SK-N-SH (cell line): ENCODE results near the gene LSP1. TPM values are rescaled to one million over a fixed set of nuclear protein-coding genes. Genes with fewer than 3 reads are reported as not detected.

Experiments used
- CTCF ChIA-PET: fragments of 300-600, 350-600 bp; formaldehyde crosslinking; extraction: SDS; loops from one replicate; lab custom pipeline; 2021; lab: Yijun Ruan, JAX
- POLR2A ChIA-PET: fragments of 350-600 bp; sonication (Branson Sonifier 250); formaldehyde crosslinking; extraction: SDS; loops from one replicate; lab custom pipeline; 2020; ENCODE audit warnings: antibody characterized with exemption, inconsistent platforms; lab: Yijun Ruan, JAX
- DNase-seq: peaks from one replicate; pipeline ENCODE4 v3.0.0; 2012
- H2AFZ ChIP-seq: fragments of 200-600 bp; sonication (generic); 2 replicates; pipeline ENCODE4 v1.8.1; 2016; ENCODE audit warnings: antibody characterized with exemption, mild to moderate bottlenecking, low read depth
- H3F3A ChIP-seq: fragments of 200-600 bp; sonication (generic); replicated peaks from 2 replicates; pipeline ENCODE3; 2016; ENCODE audit warnings: antibody characterized with exemption, mild to moderate bottlenecking; ENCODE audit not compliant: insufficient read depth
- H3K27ac ChIP-seq, 2 experiments: fragments of 200-500 bp in 1 of 2; fragments of 200-600 bp in 1 of 2; sonication (Bioruptor generic) in 1 of 2; sonication (generic), shearing (Covaris generic) in 1 of 2; 2 replicates each; pipeline versions ENCODE4 v1.5.1 to v1.6.1; 2014 to 2016; ENCODE audit warnings: low read depth in 2 of 2, inconsistent platforms in 1 of 2, low read length in 1 of 2, mild to moderate bottlenecking in 1 of 2, mixed read lengths in 1 of 2
- H3K27me3 ChIP-seq: fragments of 200-600 bp; sonication (generic), shearing (Covaris generic); 2 replicates; pipeline ENCODE4 v1.6.1; 2016; ENCODE audit warnings: mixed run types; ENCODE audit not compliant: insufficient read depth
- H3K36me3 ChIP-seq, 2 experiments: fragments of 200-500 bp in 1 of 2; fragments of 200-600 bp in 1 of 2; sonication (Bioruptor generic) in 1 of 2; sonication (generic) in 1 of 2; replicated peaks in 1 of 2; 2 replicates each; pipeline versions ENCODE3 to v1.5.1; 2014 to 2016; ENCODE audit warnings: low read length in 1 of 2, mild to moderate bottlenecking in 1 of 2; ENCODE audit not compliant: insufficient read depth in 2 of 2, control insufficient read depth in 1 of 2
- H3K4me1 ChIP-seq, 2 experiments: fragments of 200-500 bp in 1 of 2; fragments of 200-600 bp in 1 of 2; sonication (Bioruptor generic) in 1 of 2; sonication (generic), shearing (Covaris generic) in 1 of 2; 2 replicates each; pipeline versions ENCODE4 v1.5.1 to v1.6.1; 2014 to 2016; ENCODE audit warnings: low read depth in 1 of 2, low read length in 1 of 2, mixed run types in 1 of 2; ENCODE audit not compliant: insufficient read depth in 2 of 2, control insufficient read depth in 1 of 2
- H3K4me2 ChIP-seq: fragments of 200-600 bp; sonication (generic), shearing (Covaris generic); 2 replicates; pipeline ENCODE4 v1.6.1; 2017; ENCODE audit warnings: mixed run types
- H3K4me3 ChIP-seq, 2 experiments: fragments of 200-500 bp in 1 of 2; fragments of 200-600 bp in 1 of 2; sonication (Bioruptor generic) in 1 of 2; sonication (generic), shearing (Covaris generic) in 1 of 2; 2 replicates each; pipeline versions ENCODE4 v1.5.1 to v1.8.1; 2014 to 2016; ENCODE audit warnings: low read depth in 2 of 2, inconsistent platforms in 1 of 2, low read length in 1 of 2, mild to moderate bottlenecking in 1 of 2, mixed read lengths in 1 of 2, moderate library complexity in 1 of 2
- H3K79me2 ChIP-seq: fragments of 200-600 bp; sonication (generic); 2 replicates; pipeline ENCODE4 v1.8.1; 2017; ENCODE audit warnings: mild to moderate bottlenecking; ENCODE audit not compliant: insufficient read depth
- H3K9ac ChIP-seq: fragments of 200-600 bp; sonication (generic); 2 replicates; pipeline ENCODE4 v1.6.1; 2017; ENCODE audit warnings: mixed run types
- H3K9me2 ChIP-seq: fragments of 200-600 bp; sonication (generic); 2 replicates; pipeline ENCODE4 v1.6.1; 2017; ENCODE audit warnings: mixed run types
- H3K9me3 ChIP-seq: fragments of 200-600 bp; sonication (generic); 2 replicates; pipeline ENCODE4 v1.6.1; 2017; ENCODE audit warnings: mixed run types, mild to moderate bottlenecking, moderate library complexity
- H4K20me1 ChIP-seq: fragments of 200-600 bp; sonication (generic); 2 replicates; pipeline ENCODE4 v1.6.1; 2017; ENCODE audit warnings: mild to moderate bottlenecking, mixed run types; ENCODE audit not compliant: insufficient read depth
- CHD2 ChIP-seq: fragments of 150-350 bp; IDR thresholded peaks from 2 replicates; pipeline ENCODE4 v1.6.1; 2018; ENCODE audit warnings: low read length; ENCODE audit not compliant: partially characterized antibody
- CTCF ChIP-seq: fragments of 200-600 bp; sonication (generic); IDR thresholded peaks from 2 replicates; pipeline ENCODE4 v1.6.1; 2017; ENCODE audit warnings: antibody characterized with exemption, mild to moderate bottlenecking, moderate library complexity
- EP300 ChIP-seq, 2 experiments: IDR thresholded peaks; 2 replicates each; pipeline versions ENCODE4 v1.4.0 to v1.6.1; 2012; ENCODE audit warnings: borderline replicate concordance in 1 of 2, low read depth in 1 of 2, low read length in 1 of 2
- FOSL2 ChIP-seq: IDR thresholded peaks from 2 replicates; pipeline ENCODE4 v1.4.0; 2012; ENCODE audit warnings: low read depth, mild to moderate bottlenecking, moderate library complexity, borderline replicate concordance
- FOXJ3 ChIP-seq: sonication (generic); formaldehyde crosslinking; IDR thresholded peaks from 2 replicates; pipeline ENCODE4 v1.5.1; 2020; ENCODE audit warnings: mild to moderate bottlenecking, missing genetic modification reagents
- FOXM1 ChIP-seq: IDR thresholded peaks from 2 replicates; pipeline ENCODE4 v1.4.0; 2012; ENCODE audit warnings: low read depth, mild to moderate bottlenecking
- GABPA ChIP-seq: IDR thresholded peaks from 2 replicates; pipeline ENCODE4 v1.4.0; 2012; ENCODE audit warnings: low read depth, mild to moderate bottlenecking
- GATA2 ChIP-seq: sonication (generic); formaldehyde crosslinking; IDR thresholded peaks from 2 replicates; pipeline ENCODE4 v1.5.0; 2020; ENCODE audit warnings: mild to moderate bottlenecking, missing genetic modification reagents
- IRF3 ChIP-seq: fragments of 150-350 bp; IDR thresholded peaks from 2 replicates; pipeline ENCODE4 v1.6.1; 2016; ENCODE audit warnings: mild to moderate bottlenecking, low read depth, low read length
- JUND ChIP-seq: IDR thresholded peaks from 2 replicates; pipeline ENCODE4 v1.4.0; 2012
- MAX ChIP-seq: IDR thresholded peaks from 2 replicates; pipeline ENCODE4 v1.4.0; 2012; ENCODE audit warnings: low read depth
- MXI1 ChIP-seq: IDR thresholded peaks from 2 replicates; pipeline ENCODE4 v1.6.1; 2012; ENCODE audit warnings: mild to moderate bottlenecking, low read depth, low read length, improper control_type of control experiment
- NFIC ChIP-seq: IDR thresholded peaks from 2 replicates; pipeline ENCODE4 v1.4.0; 2012; ENCODE audit warnings: borderline replicate concordance
- NRF1 ChIP-seq: IDR thresholded peaks from 2 replicates; pipeline ENCODE4 v1.6.1; 2012; ENCODE audit warnings: low read depth, mild to moderate bottlenecking, low read length
- POLR2AphosphoS5 ChIP-seq: IDR thresholded peaks from 2 replicates; pipeline ENCODE4 v1.6.1; 2012; ENCODE audit warnings: low read depth, low read length
- RCOR1 ChIP-seq: fragments of 150-350 bp; IDR thresholded peaks from 2 replicates; pipeline ENCODE4 v1.6.1; 2017; ENCODE audit warnings: antibody characterized with exemption, low read length
- RFX5 ChIP-seq: IDR thresholded peaks from 2 replicates; pipeline ENCODE4 v1.6.1; 2012; ENCODE audit warnings: mild to moderate bottlenecking, improper control_type of control experiment, low read length
- RXRA ChIP-seq: IDR thresholded peaks from 2 replicates; pipeline ENCODE4 v1.4.0; 2012; ENCODE audit warnings: low read depth, mild to moderate bottlenecking, borderline replicate concordance
- SIN3A ChIP-seq: IDR thresholded peaks from 2 replicates; pipeline ENCODE4 v1.6.1; 2012; ENCODE audit warnings: low read depth, mild to moderate bottlenecking, low read length, moderate library complexity, borderline replicate concordance
- TAF1 ChIP-seq: IDR thresholded peaks from 2 replicates; pipeline ENCODE4 v1.6.1; 2012; ENCODE audit warnings: low read depth, mild to moderate bottlenecking, low read length, moderate library complexity, borderline replicate concordance
- TCF12 ChIP-seq: IDR thresholded peaks from 2 replicates; pipeline ENCODE4 v1.4.0; 2012
- WGBS: methylation state at CpG from one replicate; pipeline ENCODE4 v1.1.6; 2017; ENCODE audit warnings: low lambda C conversion rate; 5-methylcytosine and 5-hydroxymethylcytosine counted together
- polyA plus RNA-seq, 3 experiments: library from polyadenylated mRNA; depleted of rRNA; stranded (reverse); fragments of >200 nt; gene quantifications; 2 replicates each; pipeline ENCODE4 v1.2.3, GENCODE V29; 2012

The LSP1 gene
- 0.34 and 0.38 TPM in 2 replicates for polyA plus RNA-seq (2012; rRNA removed)
- polyA plus RNA-seq (2012; cell fraction: cytosol; rRNA removed): 0.22 and 0.46 TPM in 2 replicates
- polyA plus RNA-seq (2012; cell fraction: nucleus; rRNA removed): 0.19 and 0.54 TPM in 2 replicates

GRCh38 chr11:1852877-1853276, at the start of gene LSP1:
LSP1 (plus strand) TSS chr11:1853084; CDS start chr11:1853145, 61 bp downstream.
- no peaks in the 10 kb centered on the region; a peak in 1 of 4 replicates for H3K4me1 ChIP-seq
- H3K4me3 ChIP-seq: no peak within 1 kb of the TSS
- no peak for TF ChIP-seq FOXM1
- TF ChIP-seq RXRA: no peak
- no peak for TF ChIP-seq IRF3
- no peak for TF ChIP-seq TCF12
- no peak for TF ChIP-seq FOSL2
- TF ChIP-seq FOXJ3: no peak
- no peak for TF ChIP-seq NFIC
- no peak for TF ChIP-seq CTCF
- TF ChIP-seq CHD2: no peak
- no peak for TF ChIP-seq MAX
- TF ChIP-seq RFX5: no peak
- no peak for TF ChIP-seq TAF1
- TF ChIP-seq GABPA: no peak
- no peak for TF ChIP-seq RCOR1
- no peak for TF ChIP-seq MXI1
- no peaks in the 10 kb centered on the region for H3K27me3 ChIP-seq
- POLR2A ChIA-PET: no interaction called here
- no peak within 1 kb of the TSS for H2AFZ ChIP-seq
- H3K27ac ChIP-seq: no peak within 1 kb of the TSS
- no peak within 1 kb of the TSS for H3K4me2 ChIP-seq
- DNase-seq: no peak
- CTCF ChIA-PET: interaction anchor here (0.7 to 4.1 kb wide), 7 partner anchors 21 to 299 kb away, joined by 3 to 32 read pairs (median 7); no protein-coding TSS in a partner anchor
- H3K9me2 ChIP-seq: no peaks in the 10 kb centered on the region
- H3F3A ChIP-seq: no peaks in the 10 kb centered on the region
- no peak within 1 kb of the TSS for H3K9ac ChIP-seq
- no peaks in the 10 kb centered on the region for H3K79me2 ChIP-seq
- no peaks in the 10 kb centered on the region for H4K20me1 ChIP-seq
- no peaks in the 10 kb centered on the region for H3K9me3 ChIP-seq
- WGBS: 71% methylated on average over 18 of the region's 18 CpGs
- H3K36me3 ChIP-seq: no peaks in the 10 kb centered on the region

GRCh38 chr11:1803246-1803645, 49.6 kb upstream of the LSP1 start:
- Histone ChIP-seq H3K79me2 (no peaks in the 10 kb centered on the region), H3K4me1 (no peaks in the 10 kb centered on the region), H3K27ac (no peak overlapping the region), H3K9me2 (no peaks in the 10 kb centered on the region), H3K27me3 (no peaks in the 10 kb centered on the region; the same call in 1 of the 2 replicates), H4K20me1 (no peaks in the 10 kb centered on the region), H3K4me2 (no peak overlapping the region), H3K4me3 (no peak overlapping the region), H3K9ac (no peak overlapping the region), H3K9me3 (no peaks in the 10 kb centered on the region), H2AFZ (no peak overlapping the region), H3F3A (no peaks in the 10 kb centered on the region), H3K36me3 (no peaks in the 10 kb centered on the region)
- WGBS: 89% methylated on average over 13 of the region's 20 CpGs
- POLR2A ChIA-PET: no interaction called here
- CTCF ChIA-PET: interaction anchor here (1.1 to 1.4 kb wide), 2 partner anchors 14 to 353 kb away, joined by 3 read pairs; no protein-coding TSS in a partner anchor
- DNase-seq: no peak
- no peak for TF ChIP-seq NRF1
- no peak for TF ChIP-seq FOXJ3
- TF ChIP-seq CTCF: no peak
- TF ChIP-seq SIN3A: no peak
- TF ChIP-seq EP300 (IDR thresholded peaks at IDR 0.05; ENCODE audit: borderline replicate concordance in 1 of 2, low read depth in 1 of 2, low read length in 1 of 2): no peak
- no peak for TF ChIP-seq POLR2AphosphoS5
- TF ChIP-seq GATA2 (CRISPR knock-in tag): no peak
- TF ChIP-seq TAF1: no peak
- TF ChIP-seq MAX: no peak
- TF ChIP-seq RFX5: no peak
- TF ChIP-seq IRF3: no peak
- TF ChIP-seq FOXM1: no peak
- no peak for TF ChIP-seq NFIC
- TF ChIP-seq JUND: no peak
- no peak for TF ChIP-seq CHD2
